Left forelimb (tissue), 1 donor: ENCODE measurements around the gene USP20.

ENCODE experiments used
- DNase-seq: peaks from one replicate; pipeline ENCODE4 v3.0.0-alpha.2; 2018; ENCODE audit warnings: low spot score

Gene USP20

GRCh38 chr9:129857207-129857606 is 21.9 kb downstream of the USP20 start:
- DNase-seq = no peak

- DNase-seq = no peak
Observed at GRCh38 chr9:129858167-129858962, 23.1 kb downstream of the USP20 start.

- DNase-seq = no peak
Observed at GRCh38 chr9:129860653-129861446, 25.6 kb downstream of the USP20 start.

GRCh38 chr9:129861447-129861827 is 26.2 kb downstream of the USP20 start:
- DNase-seq = no peak

- no peak for DNase-seq
Observed at GRCh38 chr9:129863059-129863690, 27.9 kb downstream of the USP20 start.

- DNase-seq = no peak
Observed at GRCh38 chr9:129864991-129865647, 29.9 kb downstream of the USP20 start.

GRCh38 chr9:129865668-129866320 is 30.5 kb downstream of the USP20 start:
- no peak for DNase-seq

GRCh38 chr9:129866394-129867135 is 31.3 kb downstream of the USP20 start:
- DNase-seq = no peak

- DNase-seq = no peak
Observed at GRCh38 chr9:129867136-129868022, 32.1 kb downstream of the USP20 start.

GRCh38 chr9:129868023-129868871 is 33.0 kb downstream of the USP20 start:
- no peak for DNase-seq

- no peak for DNase-seq
Observed at GRCh38 chr9:129868872-129869486, 33.7 kb downstream of the USP20 start.

- DNase-seq = no peak
Observed at GRCh38 chr9:129869585-129870501, 34.6 kb downstream of the USP20 start.

GRCh38 chr9:129871046-129871445 is 35.8 kb downstream of the USP20 start:
- DNase-seq = no peak

GRCh38 chr9:129873563-129874190 is 38.4 kb downstream of the USP20 start:
- DNase-seq = no peak

- DNase-seq = no peak
Observed at GRCh38 chr9:129874261-129875101, 39.2 kb downstream of the USP20 start.

GRCh38 chr9:129875181-129875611 is 39.9 kb downstream of the USP20 start:
- DNase-seq = no peak
